Subcutaneous abdominal adipose tissue (tissue), 5 donors: ENCODE data around the gene PRAMEF9.
"Not testable (repeated sequence)": the region's sequence is repeated elsewhere in the genome, so short reads cannot be mapped to it uniquely, and the experiment has no call there.

Experiments used
- H3K27ac ChIP-seq: one replicate; pipeline ENCODE4 v1.7.0; 2013; ENCODE audit warnings: low read depth, mild to moderate bottlenecking, inconsistent platforms, low read length, moderate library complexity
- H3K27me3 ChIP-seq, 5 donors: one replicate each; pipeline ENCODE4 v1.7.0; 2013; ENCODE audit warnings: low read length in 5 of 5, inconsistent platforms in 1 of 5; ENCODE audit not compliant: control insufficient read depth in 5 of 5, insufficient read depth in 4 of 5
- H3K36me3 ChIP-seq, 5 donors: one replicate each; pipeline ENCODE4 v1.7.0; 2013; ENCODE audit warnings: low read length in 5 of 5; ENCODE audit not compliant: control insufficient read depth in 5 of 5, insufficient read depth in 5 of 5
- H3K4me1 ChIP-seq, 5 donors: one replicate each; pipeline ENCODE4 v1.7.0; 2013; ENCODE audit warnings: low read length in 5 of 5, mild to moderate bottlenecking in 3 of 5, moderate library complexity in 1 of 5; ENCODE audit not compliant: control insufficient read depth in 5 of 5, insufficient read depth in 5 of 5
- H3K4me3 ChIP-seq, 5 donors: one replicate each; pipeline ENCODE4 v1.7.0; 2013; ENCODE audit warnings: low read length in 5 of 5, low read depth in 1 of 5
- H3K9ac ChIP-seq, 5 donors: one replicate each; pipeline ENCODE4 v1.7.0; 2013; ENCODE audit warnings: low read length in 5 of 5, mild to moderate bottlenecking in 4 of 5, moderate library complexity in 3 of 5
- H3K9me3 ChIP-seq, 5 donors: one replicate each; pipeline ENCODE4 v1.7.0; 2013; ENCODE audit warnings: low read length in 5 of 5; ENCODE audit not compliant: control insufficient read depth in 5 of 5
- donor health status: healthy.
- donor health status: healthy.
- donor health status: healthy.
- donor health status: healthy.
- donor health status: healthy.

PRAMEF9 gene

GRCh38 chr1:13171548-13171947 lies at the start of gene PRAMEF9:
PRAMEF9 (plus strand) TSS chr1:13171848; CDS start chr1:13175281, 3,433 bp downstream.
- not testable (repeated sequence) for H3K27me3 ChIP-seq, H3K36me3 ChIP-seq, H3K27ac ChIP-seq, H3K4me1 ChIP-seq, H3K9ac ChIP-seq, H3K4me3 ChIP-seq, H3K9me3 ChIP-seq

- not testable (repeated sequence) for H3K4me3 ChIP-seq, H3K4me1 ChIP-seq, H3K9me3 ChIP-seq, H3K27ac ChIP-seq, H3K36me3 ChIP-seq, H3K27me3 ChIP-seq, H3K9ac ChIP-seq
Measured at GRCh38 chr1:13155909-13156308, 15.7 kb upstream of the PRAMEF9 start, which contains the start of gene PRAMEF26. PRAMEF26 (minus strand) TSS chr1:13156009; CDS start chr1:13153095, 2,914 bp downstream.

- not testable (repeated sequence) for H3K4me3 ChIP-seq, H3K9me3 ChIP-seq, H3K27ac ChIP-seq, H3K27me3 ChIP-seq, H3K4me1 ChIP-seq, H3K36me3 ChIP-seq, H3K9ac ChIP-seq
Measured at GRCh38 chr1:13165531-13165930, 6.1 kb upstream of the PRAMEF9 start, which contains the start of gene HNRNPCL4. HNRNPCL4 (minus strand) TSS chr1:13165631; CDS start chr1:13165467, 164 bp downstream.

- not testable (repeated sequence) for H3K36me3 ChIP-seq, H3K27ac ChIP-seq, H3K27me3 ChIP-seq, H3K9ac ChIP-seq, H3K4me1 ChIP-seq, H3K4me3 ChIP-seq, H3K9me3 ChIP-seq
Measured at GRCh38 chr1:13201309-13201708, 29.7 kb downstream of the PRAMEF9 start, which contains the start of gene PRAMEF13. PRAMEF13 (minus strand) TSS chr1:13201409; CDS start chr1:13199589, 1,820 bp downstream.

GRCh38 chr1:13208712-13209111 lies 37.1 kb downstream of the PRAMEF9 start:
- not testable (repeated sequence) for H3K4me3 ChIP-seq, H3K4me1 ChIP-seq, H3K9ac ChIP-seq, H3K27me3 ChIP-seq, H3K27ac ChIP-seq, H3K9me3 ChIP-seq, H3K36me3 ChIP-seq

- H3K27ac ChIP-seq, H3K36me3 ChIP-seq, H3K9ac ChIP-seq, H3K9me3 ChIP-seq, H3K4me3 ChIP-seq, H3K27me3 ChIP-seq, H3K4me1 ChIP-seq: not testable (repeated sequence)
Measured at GRCh38 chr1:13216619-13217018, 45.0 kb downstream of the PRAMEF9 start.

GRCh38 chr1:13219203-13219602 lies 47.6 kb downstream of the PRAMEF9 start:
- H3K9ac ChIP-seq, H3K4me3 ChIP-seq, H3K27me3 ChIP-seq: not testable (repeated sequence)

GRCh38 chr1:13222788-13223187 lies 51.1 kb downstream of the PRAMEF9 start:
- not testable (repeated sequence) for H3K4me1 ChIP-seq, H3K9ac ChIP-seq, H3K36me3 ChIP-seq, H3K4me3 ChIP-seq, H3K27ac ChIP-seq, H3K9me3 ChIP-seq, H3K27me3 ChIP-seq

More at GRCh38 chr1:13219203-13219602, 47.6 kb downstream of the PRAMEF9 start:
- not testable (repeated sequence) for H3K36me3 ChIP-seq, H3K4me1 ChIP-seq, H3K27ac ChIP-seq, H3K9me3 ChIP-seq

- Histone ChIP-seq H3K36me3 (no peaks in the 10 kb centered on the region), H3K27me3 (peaks cover 0 to 6% (median 4%) of the 10 kb centered on the region in 5 donors), H3K4me1 (no peaks in the 10 kb centered on the region), H3K9ac (no peak overlapping the region), H3K27ac (no peak overlapping the region), H3K4me3 (no peak overlapping the region), H3K9me3 (no peaks in the 10 kb centered on the region)
Measured at GRCh38 chr1:13224480-13225060, 52.9 kb downstream of the PRAMEF9 start.

GRCh38 chr1:13225675-13226204 lies 54.1 kb downstream of the PRAMEF9 start, which contains the start of gene PRAMEF18:
PRAMEF18 (minus strand) TSS chr1:13226154; CDS start chr1:13226106, 48 bp downstream.
- not testable (repeated sequence) for H3K27me3 ChIP-seq, H3K4me1 ChIP-seq, H3K36me3 ChIP-seq, H3K27ac ChIP-seq, H3K4me3 ChIP-seq, H3K9me3 ChIP-seq, H3K9ac ChIP-seq
